Endothelial cell of umbilical vein (primary cell): ENCODE data around the gene FRS2.

ENCODE experiments used
- CTCF ChIP-seq, 2 donors: IDR thresholded peaks; 1 replicate in 1 of 2; 2 replicates in 1 of 2; pipeline ENCODE4 v1.5.1; 2011; ENCODE audit warnings: low read length in 2 of 2, mild to moderate bottlenecking in 2 of 2, moderate library complexity in 2 of 2, control low read depth in 1 of 2, inconsistent platforms in 1 of 2, low read depth in 1 of 2; ENCODE audit not compliant: insufficient read depth in 1 of 2; ENCODE audit errors: extremely low read depth in 1 of 2
- EZH2 ChIP-seq: IDR thresholded peaks from 2 replicates; pipeline ENCODE4 v1.6.1; 2012; ENCODE audit warnings: borderline replicate concordance, low read depth, mild to moderate bottlenecking, moderate library complexity, low read length, inconsistent platforms; ENCODE audit not compliant: severe bottlenecking
- GATA2 ChIP-seq: IDR thresholded peaks from 2 replicates; pipeline ENCODE4 v1.7.0; 2011; ENCODE audit warnings: low read depth, mild to moderate bottlenecking, moderate library complexity, mixed read lengths, low read length; ENCODE audit not compliant: insufficient read length, insufficient read depth
- MYC ChIP-seq: IDR thresholded peaks from one replicate; pipeline ENCODE4 v1.6.1; 2011; ENCODE audit warnings: mild to moderate bottlenecking, low read depth, low read length
- POLR2A ChIP-seq: IDR thresholded peaks from 2 replicates; pipeline ENCODE4 v1.6.1; 2012; ENCODE audit warnings: low read depth, mild to moderate bottlenecking, control low read depth, low read length
- POLR2AphosphoS5 ChIP-seq: IDR thresholded peaks from 2 replicates; pipeline ENCODE4 v1.6.1; 2012; ENCODE audit warnings: low read depth, mild to moderate bottlenecking, control low read depth, low read length, moderate library complexity; ENCODE audit not compliant: insufficient read depth
- TF ChIP-seq, protein P1 (sequence below): IDR thresholded peaks from 2 replicates; pipeline ENCODE4 v1.6.1; 2011; ENCODE audit not compliant: insufficient read depth, insufficient read length

DNA sequence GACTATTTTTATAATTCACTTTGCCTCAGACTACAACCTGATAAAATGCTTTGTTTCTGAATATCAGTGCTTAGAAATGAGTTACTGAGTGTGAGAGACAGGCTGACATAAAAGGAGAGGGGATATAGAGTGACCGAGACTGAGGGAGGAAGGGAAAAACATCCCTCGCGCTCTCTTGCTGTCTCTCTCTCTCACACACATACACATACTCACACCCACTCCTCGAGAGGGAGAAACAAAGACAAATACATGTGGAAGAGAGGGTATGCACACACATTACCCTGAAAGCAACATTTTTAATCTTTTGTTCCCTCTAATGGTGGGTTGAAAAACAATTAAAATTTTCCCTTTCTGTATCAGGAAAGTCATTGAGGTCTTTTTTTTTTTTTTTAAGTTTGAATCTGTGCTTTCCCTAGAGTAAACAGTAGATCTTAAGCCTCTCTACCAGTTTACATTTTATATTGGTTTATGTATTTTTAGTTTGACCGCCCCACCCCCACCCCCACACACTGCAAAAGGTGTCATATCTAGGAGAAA lies 45.3 kb downstream of the FRS2 start:
- TF ChIP-seq CTCF (IDR thresholded peaks at IDR 0.05; ENCODE audit: extremely low read depth in 1 of 2, insufficient read depth in 1 of 2, low read depth in 1 of 2, low read length in 2 of 2) (no peak), POLR2A (no peak), EZH2 (no peak), MYC (no peak), POLR2AphosphoS5 (no peak), GATA2 (no peak)
- TF ChIP-seq, protein P1, sequence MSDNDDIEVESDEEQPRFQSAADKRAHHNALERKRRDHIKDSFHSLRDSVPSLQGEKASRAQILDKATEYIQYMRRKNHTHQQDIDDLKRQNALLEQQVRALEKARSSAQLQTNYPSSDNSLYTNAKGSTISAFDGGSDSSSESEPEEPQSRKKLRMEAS, result no peak
